CD4-positive, alpha-beta memory T cell (primary cell): Measurements from ENCODE around the gene KIF4A. TPM values are rescaled to one million over a fixed set of nuclear protein-coding genes. Genes with fewer than 3 reads are reported as not detected.
"Not testable (repeated sequence)": the region's sequence is repeated elsewhere in the genome, so short reads cannot be mapped to it uniquely, and the experiment has no call there.

ENCODE experiments used
- CTCF ChIA-PET: fragments of 350-600 bp; sonication (Branson Sonifier 250); formaldehyde crosslinking; loops from one replicate; lab custom pipeline; 2021; ENCODE audit warnings: inconsistent platforms; ENCODE audit not compliant: partially characterized antibody; lab: Charles Lee
- POLR2A ChIA-PET: fragments of 350-600 bp; sonication (Branson Sonifier 250); formaldehyde crosslinking; loops from one replicate; lab custom pipeline; 2021; ENCODE audit not compliant: partially characterized antibody; lab: Charles Lee
- DNase-seq, 5 donors: peaks; one replicate each; pipeline versions ENCODE4 v3.0.0 to v3.0.0-alpha.2; 2020 to 2022; ENCODE audit warnings: mixed read lengths in 1 of 5
- H3K27ac ChIP-seq: one replicate; pipeline ENCODE4 v1.7.0; 2013; ENCODE audit warnings: low read depth, low read length
- H3K27me3 ChIP-seq: 2 replicates; pipeline ENCODE4 v1.7.0; 2013; ENCODE audit warnings: mild to moderate bottlenecking, low read length, moderate library complexity; ENCODE audit not compliant: insufficient read depth
- H3K36me3 ChIP-seq: 2 replicates; pipeline ENCODE4 v1.7.0; 2013; ENCODE audit warnings: mild to moderate bottlenecking, low read length, moderate library complexity; ENCODE audit not compliant: insufficient read depth
- H3K4me1 ChIP-seq: 2 replicates; pipeline ENCODE4 v1.7.0; 2013; ENCODE audit warnings: mild to moderate bottlenecking, low read length, moderate library complexity; ENCODE audit not compliant: insufficient read depth
- H3K4me3 ChIP-seq, 2 donors: one replicate each; pipeline ENCODE4 v1.7.0; 2013; ENCODE audit warnings: low read length in 2 of 2, mild to moderate bottlenecking in 1 of 2
- H3K9me3 ChIP-seq, 2 donors: one replicate each; pipeline ENCODE4 v1.7.0; 2013; ENCODE audit warnings: low read length in 2 of 2, control low read depth in 1 of 2; ENCODE audit not compliant: control insufficient read depth in 1 of 2
- H3K27ac Mint-ChIP-seq, 7 donors: one replicate each; pipeline ENCODE4 v1.8.0; 2020 to 2021; ENCODE audit warnings: mixed read lengths in 7 of 7, mild to moderate bottlenecking in 6 of 7, inconsistent platforms in 3 of 7, moderate library complexity in 3 of 7
- H3K27me3 Mint-ChIP-seq, 2 donors: one replicate each; pipeline ENCODE4 v1.8.0; 2020 to 2021; ENCODE audit warnings: mixed read lengths in 2 of 2
- H3K36me3 Mint-ChIP-seq, 2 donors: one replicate each; pipeline ENCODE4 v1.8.0; 2020 to 2021; ENCODE audit warnings: mixed read lengths in 2 of 2, inconsistent platforms in 1 of 2, mild to moderate bottlenecking in 1 of 2
- H3K4me1 Mint-ChIP-seq, 4 donors: one replicate each; pipeline ENCODE4 v1.8.0; 2020 to 2021; ENCODE audit warnings: mixed read lengths in 4 of 4, mild to moderate bottlenecking in 1 of 4
- H3K4me3 Mint-ChIP-seq, 8 donors: one replicate each; pipeline ENCODE4 v1.8.0; 2020 to 2021; ENCODE audit warnings: mixed read lengths in 8 of 8, mild to moderate bottlenecking in 7 of 8, moderate library complexity in 6 of 8, inconsistent platforms in 3 of 8
- H3K9me3 Mint-ChIP-seq, 8 donors: one replicate each; pipeline ENCODE4 v1.8.0; 2020 to 2021; ENCODE audit warnings: mixed read lengths in 8 of 8, mild to moderate bottlenecking in 5 of 8, inconsistent platforms in 3 of 8, moderate library complexity in 1 of 8
- intact Hi-C: fragments of 100-400 bp; cut with micrococcal nuclease; formaldehyde crosslinking; loops from one replicate; pipeline ENCODE4 v1.15.1; 2023
- polyA plus RNA-seq, 2 donors: library from polyadenylated mRNA; unstranded; fragments of 300-500 nt; fragmentation: Illumina TruSeq; gene quantifications; one replicate each; pipeline ENCODE4 v1.2.3, GENCODE V29; 2021
- total RNA-seq, 2 experiments: library from RNA; stranded (reverse); gene quantifications; one replicate each; pipeline ENCODE4 v1.2.3, GENCODE V29; 2021

KIF4A gene
- total and polyA plus RNA-seq, 4 experiments from 2014 or later: 0.08 to 0.17 TPM; not detected in 2

GRCh38 chrX:70386235-70386634 is 96.3 kb downstream of the KIF4A start:
- intact Hi-C loops: no loop called here
- POLR2A ChIA-PET: interaction anchor here (0.8 kb wide), 1 partner anchor 13 kb away, joined by 3 read pairs; no protein-coding TSS in a partner anchor
- H3K4me3 Mint-ChIP-seq: no peak overlapping the region
- Histone ChIP-seq H3K4me3 (no peak overlapping the region), H3K4me1 (no peaks in the 10 kb centered on the region), H3K9me3 (no peaks in the 10 kb centered on the region), H3K27ac (no peak overlapping the region), H3K36me3 (no peaks in the 10 kb centered on the region), H3K27me3 (no peaks in the 10 kb centered on the region)
- DNase-seq: no peak
- no peaks in the 10 kb centered on the region for H3K36me3 Mint-ChIP-seq
- peak overlapping the region in 1 of 7 donors; percentile 53 for H3K27ac Mint-ChIP-seq
- no peaks in the 10 kb centered on the region for H3K27me3 Mint-ChIP-seq
- H3K9me3 Mint-ChIP-seq: peaks cover 0 to 2% (median 0%) of the 10 kb centered on the region in 8 donors
- CTCF ChIA-PET: no interaction called here
- peaks cover 0 to 1% (median 0%) of the 10 kb centered on the region in 4 donors for H3K4me1 Mint-ChIP-seq

- H3K4me3 Mint-ChIP-seq: peak overlapping the region in 6 of 8 donors; percentile 26 to 65 (median 53)
- CTCF ChIA-PET: interaction anchor here (1.0 kb wide), 1 partner anchor 34 kb away, joined by 4 read pairs; no protein-coding TSS in a partner anchor
- peak; percentile 45 to 59 (median 50) for DNase-seq
Observed at GRCh38 chrX:70398899-70399298, 109.0 kb downstream of the KIF4A start.

GRCh38 chrX:70400181-70400580 is 110.3 kb downstream of the KIF4A start:
- CTCF ChIA-PET, H3K27me3 Mint-ChIP-seq, H3K36me3 ChIP-seq, H3K4me3 ChIP-seq, H3K27ac ChIP-seq, H3K9me3 ChIP-seq, H3K36me3 Mint-ChIP-seq, intact Hi-C loops, H3K27me3 ChIP-seq, POLR2A ChIA-PET, H3K4me1 ChIP-seq, H3K4me1 Mint-ChIP-seq, H3K4me3 Mint-ChIP-seq, H3K9me3 Mint-ChIP-seq, H3K27ac Mint-ChIP-seq, DNase-seq: not testable (repeated sequence)

More at GRCh38 chrX:70398899-70399298, 109.0 kb downstream of the KIF4A start:
- Histone ChIP-seq H3K4me3 (no peak overlapping the region), H3K4me1 (peaks cover 7% of the 10 kb centered on the region), H3K27ac (no peak overlapping the region), H3K27me3 (no peaks in the 10 kb centered on the region), H3K36me3 (no peaks in the 10 kb centered on the region), H3K9me3 (no peaks in the 10 kb centered on the region)
- H3K9me3 Mint-ChIP-seq: no peaks in the 10 kb centered on the region
- POLR2A ChIA-PET: interaction anchor here (1.1 to 1.5 kb wide), 4 partner anchors 13 to 1570 kb away, joined by 3 to 7 read pairs (median 4); partner anchors contain the start of gene EFNB1
- intact Hi-C loops: loop anchor here (2.0 kb wide), 1 partner anchor 36 kb away; no protein-coding TSS in a partner anchor
- peaks cover 0 to 10% (median 5%) of the 10 kb centered on the region in 4 donors for H3K4me1 Mint-ChIP-seq
- no peaks in the 10 kb centered on the region for H3K27me3 Mint-ChIP-seq
- peak overlapping the region; percentile 81 to 97 (median 95) for H3K27ac Mint-ChIP-seq
- H3K36me3 Mint-ChIP-seq: no peaks in the 10 kb centered on the region

GRCh38 chrX:70402721-70403120 is 112.8 kb downstream of the KIF4A start:
- intact Hi-C loops: no loop called here
- H3K4me1 Mint-ChIP-seq: peaks cover 0 to 10% (median 5%) of the 10 kb centered on the region in 4 donors
- no peaks in the 10 kb centered on the region for H3K36me3 ChIP-seq

GRCh38 chrX:70405003-70405402 is 115.1 kb downstream of the KIF4A start:
- H3K4me3 ChIP-seq: no peak overlapping the region
- Mint-ChIP-seq H3K36me3 (no peaks in the 10 kb centered on the region), H3K9me3 (no peaks in the 10 kb centered on the region), H3K4me3 (no peak overlapping the region), H3K27ac (no peak overlapping the region), H3K27me3 (no peaks in the 10 kb centered on the region), H3K4me1 (no peaks in the 10 kb centered on the region)
- ChIA-PET CTCF (interaction anchor here (0.6 to 1.1 kb wide), 2 partner anchors 31 to 487 kb away, joined by 3 read pairs; no protein-coding TSS in a partner anchor), POLR2A (no interaction called here)
- no peaks in the 10 kb centered on the region for H3K36me3 ChIP-seq
- intact Hi-C loops: no loop called here
- DNase-seq: no peak
- no peaks in the 10 kb centered on the region for H3K27me3 ChIP-seq
- no peak overlapping the region for H3K27ac ChIP-seq
- H3K4me1 ChIP-seq: no peaks in the 10 kb centered on the region
- H3K9me3 ChIP-seq: no peaks in the 10 kb centered on the region

More at GRCh38 chrX:70402721-70403120, 112.8 kb downstream of the KIF4A start:
- Histone ChIP-seq H3K4me3 (no peak overlapping the region), H3K27me3 (no peaks in the 10 kb centered on the region), H3K4me1 (peaks cover 7% of the 10 kb centered on the region), H3K27ac (no peak overlapping the region), H3K9me3 (no peaks in the 10 kb centered on the region)
- Mint-ChIP-seq H3K9me3 (no peaks in the 10 kb centered on the region), H3K36me3 (no peaks in the 10 kb centered on the region), H3K27ac (no peak overlapping the region), H3K27me3 (no peaks in the 10 kb centered on the region), H3K4me3 (no peak overlapping the region)
- ChIA-PET POLR2A (no interaction called here), CTCF (interaction anchor here (1.6 kb wide), 1 partner anchor 30 kb away, joined by 3 read pairs; no protein-coding TSS in a partner anchor)
- DNase-seq: no peak

- intact Hi-C loops: no loop called here
- Histone ChIP-seq H3K27me3 (no peaks in the 10 kb centered on the region), H3K27ac (no peak overlapping the region), H3K4me3 (no peak overlapping the region), H3K9me3 (no peaks in the 10 kb centered on the region), H3K36me3 (no peaks in the 10 kb centered on the region), H3K4me1 (no peaks in the 10 kb centered on the region)
- Mint-ChIP-seq H3K4me1 (no peaks in the 10 kb centered on the region), H3K27me3 (no peaks in the 10 kb centered on the region), H3K27ac (no peak overlapping the region), H3K9me3 (no peaks in the 10 kb centered on the region), H3K4me3 (no peak overlapping the region), H3K36me3 (no peaks in the 10 kb centered on the region)
- POLR2A ChIA-PET: no interaction called here
- CTCF ChIA-PET: no interaction called here
- no peak for DNase-seq
Observed at GRCh38 chrX:70410921-70411320, 121.0 kb downstream of the KIF4A start.

- Mint-ChIP-seq H3K27me3 (no peaks in the 10 kb centered on the region), H3K4me1 (no peaks in the 10 kb centered on the region), H3K4me3 (no peak overlapping the region), H3K9me3 (no peaks in the 10 kb centered on the region), H3K36me3 (no peaks in the 10 kb centered on the region), H3K27ac (no peak overlapping the region)
- H3K27ac ChIP-seq: no peak overlapping the region
- H3K27me3 ChIP-seq: no peaks in the 10 kb centered on the region
- H3K9me3 ChIP-seq: no peaks in the 10 kb centered on the region
- ChIA-PET POLR2A (no interaction called here), CTCF (no interaction called here)
- no peaks in the 10 kb centered on the region for H3K36me3 ChIP-seq
- no peaks in the 10 kb centered on the region for H3K4me1 ChIP-seq
- intact Hi-C loops: no loop called here
- no peak overlapping the region for H3K4me3 ChIP-seq
- DNase-seq: no peak
Observed at GRCh38 chrX:70411475-70411874, 121.6 kb downstream of the KIF4A start.
